CD14-positive monocyte (primary cell): ENCODE data around the gene TRIM7. TPM values are rescaled to one million over a fixed set of nuclear protein-coding genes. Genes with fewer than 3 reads are reported as not detected.

ENCODE experiments used
- DNase-seq, 3 donors: peaks; one replicate each; pipeline ENCODE4 v3.0.0-alpha.2; 2011 to 2022
- H2AFZ ChIP-seq: 2 replicates; pipeline ENCODE4 v1.6.0; 2012; ENCODE audit warnings: mild to moderate bottlenecking, low read depth, low read length, inconsistent platforms; ENCODE audit not compliant: insufficient read depth, poor library complexity, severe bottlenecking
- H3K27ac ChIP-seq, 2 donors: 1 replicate in 1 of 2; 2 replicates in 1 of 2; pipeline ENCODE4 v1.5.1; 2012 to 2013; ENCODE audit warnings: low read length in 2 of 2, control low read depth in 1 of 2, inconsistent platforms in 1 of 2, low read depth in 1 of 2, mild to moderate bottlenecking in 1 of 2
- H3K27me3 ChIP-seq, 2 donors: one replicate each; pipeline versions ENCODE4 v1.6.0 to v1.6.1; 2011 to 2013; ENCODE audit warnings: low read length in 2 of 2; ENCODE audit not compliant: control insufficient read depth in 2 of 2, insufficient read depth in 2 of 2
- H3K36me3 ChIP-seq, 2 donors: replicated peaks in 1 of 2; 1 replicate in 1 of 2; 2 replicates in 1 of 2; pipeline versions ENCODE4 v1.5.1 to v1.6.1; 2012 to 2013; ENCODE audit warnings: low read length in 2 of 2, control low read depth in 1 of 2, inconsistent platforms in 1 of 2, mild to moderate bottlenecking in 1 of 2; ENCODE audit not compliant: insufficient read depth in 2 of 2, control insufficient read depth in 1 of 2
- H3K4me1 ChIP-seq, 2 donors: 1 replicate in 1 of 2; 2 replicates in 1 of 2; pipeline versions ENCODE4 v1.5.1 to v1.6.1; 2012 to 2013; ENCODE audit warnings: low read length in 2 of 2, control low read depth in 1 of 2, inconsistent platforms in 1 of 2, mild to moderate bottlenecking in 1 of 2, moderate library complexity in 1 of 2; ENCODE audit not compliant: insufficient read depth in 2 of 2, control insufficient read depth in 1 of 2
- H3K4me2 ChIP-seq: replicated peaks from 2 replicates; pipeline ENCODE3; 2012; ENCODE audit warnings: low read length, moderate library complexity, mild to moderate bottlenecking; ENCODE audit not compliant: poor library complexity, severe bottlenecking; ENCODE audit errors: extremely low read depth
- H3K4me3 ChIP-seq, 3 experiments: fragments of 200-600 bp in 1 of 3; sonication (generic) in 1 of 3; replicated peaks in 1 of 3; 1 replicate in 2 of 3; 2 replicates in 1 of 3; pipeline ENCODE4 v1.5.1; 2011 to 2013; ENCODE audit warnings: low read length in 3 of 3, mild to moderate bottlenecking in 3 of 3, control low read depth in 2 of 3, low read depth in 2 of 3, inconsistent platforms in 1 of 3, moderate library complexity in 1 of 3
- H3K79me2 ChIP-seq: 2 replicates; pipeline ENCODE4 v1.6.0; 2012; ENCODE audit warnings: mild to moderate bottlenecking, control low read depth, inconsistent platforms, low read length, moderate library complexity; ENCODE audit not compliant: insufficient read depth
- H3K9ac ChIP-seq: 2 replicates; pipeline ENCODE4 v1.6.0; 2017; ENCODE audit warnings: low read length, mild to moderate bottlenecking; ENCODE audit not compliant: insufficient read depth, poor library complexity, severe bottlenecking
- H3K9me3 ChIP-seq, 2 donors: replicated peaks in 1 of 2; 1 replicate in 1 of 2; 2 replicates in 1 of 2; pipeline versions ENCODE4 v1.5.1 to v1.6.1; 2012 to 2013; ENCODE audit warnings: low read length in 2 of 2, control low read depth in 1 of 2; ENCODE audit not compliant: control insufficient read depth in 1 of 2, insufficient read depth in 1 of 2
- H4K20me1 ChIP-seq: 2 replicates; pipeline ENCODE4 v1.6.0; 2012; ENCODE audit warnings: mild to moderate bottlenecking, low read length, control low read depth, moderate library complexity; ENCODE audit not compliant: insufficient read depth
- H3K27ac Mint-ChIP-seq, 7 donors: one replicate each; pipeline ENCODE4 v1.8.0; 2020; ENCODE audit warnings: mild to moderate bottlenecking in 7 of 7, mixed read lengths in 7 of 7, moderate library complexity in 6 of 7, inconsistent platforms in 2 of 7
- H3K27me3 Mint-ChIP-seq, 3 donors: one replicate each; pipeline ENCODE4 v1.8.0; 2021 to 2022; ENCODE audit warnings: low read depth in 3 of 3, mild to moderate bottlenecking in 3 of 3, mixed read lengths in 3 of 3, moderate library complexity in 3 of 3, inconsistent platforms in 1 of 3
- H3K36me3 Mint-ChIP-seq, 2 donors: one replicate each; pipeline ENCODE4 v1.8.0; 2020; ENCODE audit warnings: mixed read lengths in 2 of 2, inconsistent platforms in 1 of 2, mild to moderate bottlenecking in 1 of 2
- H3K4me1 Mint-ChIP-seq: one replicate; pipeline ENCODE4 v1.8.0; 2020; ENCODE audit warnings: mild to moderate bottlenecking, mixed read lengths
- H3K4me3 Mint-ChIP-seq, 2 donors: one replicate each; pipeline ENCODE4 v1.8.0; 2020; ENCODE audit warnings: mild to moderate bottlenecking in 2 of 2, mixed read lengths in 2 of 2, moderate library complexity in 1 of 2
- H3K9me3 Mint-ChIP-seq, 7 donors: one replicate each; pipeline ENCODE4 v1.8.0; 2020 to 2022; ENCODE audit warnings: mixed read lengths in 7 of 7, mild to moderate bottlenecking in 6 of 7, moderate library complexity in 6 of 7, inconsistent platforms in 2 of 7
- CTCF ChIP-seq: fragments of 200-600 bp; IDR thresholded peaks from one replicate; pipeline ENCODE4 v1.8.0; 2022; ENCODE audit warnings: antibody characterized with exemption, mild to moderate bottlenecking
- WGBS: methylation state at CpG from one replicate; pipeline ENCODE4 v1.1.5; 2013; ENCODE audit warnings: missing lambda C conversion rate; ENCODE audit not compliant: insufficient coverage; 5-methylcytosine and 5-hydroxymethylcytosine counted together
- intact Hi-C, 2 donors: fragments of 100-400 bp; cut with micrococcal nuclease; formaldehyde crosslinking; loops; one replicate each; pipeline versions ENCODE4 v1.15.0 to v1.15.1; 2023
- polyA plus RNA-seq, 3 donors: library from polyadenylated mRNA; depleted of rRNA in 1 of 3; unstranded in 2 of 3; stranded (reverse) in 1 of 3; fragments of 300-500 nt in 2 of 3; fragments of >200 nt in 1 of 3; fragmentation: Illumina TruSeq in 2 of 3; gene quantifications; 1 replicate in 2 of 3; 2 replicates in 1 of 3; pipeline ENCODE4 v1.2.3, GENCODE V29; 2012 to 2021

Gene TRIM7
- polyA plus RNA-seq, 3 donors, result 9.5 to 12.8 (median 10.3) TPM

- Histone ChIP-seq H4K20me1 (peaks cover 81% of the 10 kb centered on the region), H3K9me3 (no peaks in the 10 kb centered on the region), H3K36me3 (peaks cover 78 to 97% of the 10 kb centered on the region in 2 donors), H3K4me2 (no peak overlapping the region), H2AFZ (no peak overlapping the region), H3K4me1 (peaks cover 8 to 11% of the 10 kb centered on the region in 2 donors), H3K4me3 (no peak overlapping the region), H3K27ac (peak overlapping the region in 1 of 2 donors; percentile 12), H3K27me3 (no peaks in the 10 kb centered on the region), H3K79me2 (peaks cover 40% of the 10 kb centered on the region), H3K9ac (no peak overlapping the region)
- Mint-ChIP-seq H3K9me3 (peaks cover 0 to 3% (median 0%) of the 10 kb centered on the region in 7 donors), H3K27ac (peak overlapping the region in 4 of 7 donors; percentile 12 to 76 (median 34)), H3K27me3 (peaks cover 0 to 2% (median 0%) of the 10 kb centered on the region in 3 donors), H3K4me3 (no peak overlapping the region), H3K36me3 (peaks cover 82 to 93% of the 10 kb centered on the region in 2 donors), H3K4me1 (peaks cover 15% of the 10 kb centered on the region)
- intact Hi-C loops, result no loop called here
- 96% methylated on average over 5 of the region's 10 CpGs for WGBS
- no peak for DNase-seq
- TF ChIP-seq CTCF, result no peak
Observed at GRCh38 chr5:181236954-181237641, 32.1 kb upstream of the TRIM7 start.

- H3K27ac Mint-ChIP-seq, result peak overlapping the region in 2 of 7 donors; percentile 14 to 41
- peaks cover 0 to 3% (median 0%) of the 10 kb centered on the region in 7 donors for H3K9me3 Mint-ChIP-seq
- Histone ChIP-seq H3K27me3 (no peaks in the 10 kb centered on the region), H3K27ac (no peak overlapping the region), H3K4me3 (no peak overlapping the region), H2AFZ (no peak overlapping the region), H3K9me3 (no peaks in the 10 kb centered on the region), H3K9ac (no peak overlapping the region), H4K20me1 (peaks cover 75% of the 10 kb centered on the region), H3K4me2 (no peak overlapping the region), H3K4me1 (peaks cover 2 to 5% of the 10 kb centered on the region in 2 donors), H3K36me3 (peaks cover 73 to 97% of the 10 kb centered on the region in 2 donors), H3K79me2 (peaks cover 33% of the 10 kb centered on the region)
- no peak overlapping the region for H3K4me3 Mint-ChIP-seq
- no peak for DNase-seq
- peaks cover 82 to 92% of the 10 kb centered on the region in 2 donors for H3K36me3 Mint-ChIP-seq
- peaks cover 9% of the 10 kb centered on the region for H3K4me1 Mint-ChIP-seq
- peaks cover 0 to 2% (median 0%) of the 10 kb centered on the region in 3 donors for H3K27me3 Mint-ChIP-seq
- intact Hi-C loops, result no loop called here
- TF ChIP-seq CTCF, result no peak
- 80% methylated on average over 2 of the region's 6 CpGs for WGBS
Observed at GRCh38 chr5:181236471-181236870, 31.5 kb upstream of the TRIM7 start.
